ENCODE data around the gene VPS51.

DNA sequence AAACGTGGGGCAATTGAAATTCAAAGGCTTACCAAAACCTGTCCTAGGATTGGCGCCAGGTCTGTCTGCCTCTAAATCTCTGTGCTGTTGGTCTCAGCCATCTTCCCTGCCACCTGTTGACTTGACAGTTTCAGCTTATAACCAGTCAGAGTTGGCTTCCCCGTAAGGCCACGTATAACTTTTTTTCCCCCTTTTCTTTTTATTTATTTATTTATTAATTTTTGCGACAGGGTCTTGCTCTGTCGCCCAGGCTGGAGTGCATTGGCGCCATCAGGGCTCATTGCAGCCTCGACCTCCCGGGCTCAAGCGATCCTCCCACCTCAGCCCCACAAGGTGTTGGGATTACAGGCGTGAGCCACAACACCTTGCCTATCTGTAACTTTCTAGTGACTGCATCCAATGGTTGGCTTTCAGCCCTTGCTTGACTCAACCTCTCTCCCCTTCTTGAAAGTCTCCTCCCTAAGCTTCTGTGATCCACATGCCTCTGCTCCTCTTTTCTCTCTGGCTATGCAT lies 39.7 kb downstream of the VPS51 start:
- TF ChIP-seq, protein P1, sequence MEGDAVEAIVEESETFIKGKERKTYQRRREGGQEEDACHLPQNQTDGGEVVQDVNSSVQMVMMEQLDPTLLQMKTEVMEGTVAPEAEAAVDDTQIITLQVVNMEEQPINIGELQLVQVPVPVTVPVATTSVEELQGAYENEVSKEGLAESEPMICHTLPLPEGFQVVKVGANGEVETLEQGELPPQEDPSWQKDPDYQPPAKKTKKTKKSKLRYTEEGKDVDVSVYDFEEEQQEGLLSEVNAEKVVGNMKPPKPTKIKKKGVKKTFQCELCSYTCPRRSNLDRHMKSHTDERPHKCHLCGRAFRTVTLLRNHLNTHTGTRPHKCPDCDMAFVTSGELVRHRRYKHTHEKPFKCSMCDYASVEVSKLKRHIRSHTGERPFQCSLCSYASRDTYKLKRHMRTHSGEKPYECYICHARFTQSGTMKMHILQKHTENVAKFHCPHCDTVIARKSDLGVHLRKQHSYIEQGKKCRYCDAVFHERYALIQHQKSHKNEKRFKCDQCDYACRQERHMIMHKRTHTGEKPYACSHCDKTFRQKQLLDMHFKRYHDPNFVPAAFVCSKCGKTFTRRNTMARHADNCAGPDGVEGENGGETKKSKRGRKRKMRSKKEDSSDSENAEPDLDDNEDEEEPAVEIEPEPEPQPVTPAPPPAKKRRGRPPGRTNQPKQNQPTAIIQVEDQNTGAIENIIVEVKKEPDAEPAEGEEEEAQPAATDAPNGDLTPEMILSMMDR (optimal IDR thresholded peaks at IDR 0.05 in 1 of 3, IDR thresholded peaks at IDR 0.05 in 1 of 3, conservative IDR thresholded peaks at IDR 0.05 in 1 of 3; ENCODE audit: extremely low read depth in 1 of 3, insufficient read depth in 2 of 3, low read length in 3 of 3) = no peak
- no peak for TF ChIP-seq EZH2 (IDR thresholded peaks at IDR 0.05; ENCODE audit: low read length)
